HepG2 (cell line): Measurements from ENCODE around the gene AATF.

ENCODE experiments used
- POLR2A ChIP-seq, 2 experiments: IDR thresholded peaks; 2 replicates each; pipeline ENCODE4 v1.6.1; 2011; ENCODE audit warnings: low read depth in 2 of 2, low read length in 2 of 2, mild to moderate bottlenecking in 1 of 2, moderate library complexity in 1 of 2; ENCODE audit not compliant: insufficient read depth in 1 of 2
- POLR2AphosphoS5 ChIP-seq: IDR thresholded peaks from 2 replicates; pipeline ENCODE4 v1.6.1; 2012; ENCODE audit warnings: low read depth, low read length
- ZBTB7A ChIP-seq: sonication (generic); formaldehyde crosslinking; IDR thresholded peaks from 2 replicates; pipeline ENCODE4 v1.8.0; 2022; ENCODE audit warnings: mild to moderate bottlenecking, missing genetic modification reagents
- ZFAT ChIP-seq: sonication (generic); formaldehyde crosslinking; conservative IDR thresholded peaks from 2 replicates; pipeline ENCODE4 v1.8.1; 2023; ENCODE audit warnings: missing genetic modification reagents, inconsistent platforms
- ZNF124 ChIP-seq: sonication (generic); formaldehyde crosslinking; IDR thresholded peaks from 2 replicates; pipeline ENCODE4 v1.4.0; 2020; ENCODE audit warnings: missing genetic modification reagents
- ZNF251 ChIP-seq: sonication (generic); formaldehyde crosslinking; IDR thresholded peaks from 2 replicates; pipeline ENCODE4 v1.9.0; 2021; ENCODE audit warnings: mild to moderate bottlenecking, missing genetic modification reagents
- ZNF329 ChIP-seq: sonication (generic); formaldehyde crosslinking; IDR thresholded peaks from 2 replicates; pipeline ENCODE4 v1.9.0; 2021; ENCODE audit warnings: low read depth, mild to moderate bottlenecking, missing genetic modification reagents
- TF ChIP-seq, protein P1 (sequence below): sonication (generic); formaldehyde crosslinking; IDR thresholded peaks from 2 replicates; pipeline ENCODE4 v1.5.0; 2020; ENCODE audit warnings: missing genetic modification reagents, mild to moderate bottlenecking, borderline replicate concordance
- TF ChIP-seq, protein P2 (sequence below): sonication (generic); formaldehyde crosslinking; IDR thresholded peaks from 2 replicates; pipeline ENCODE4 v1.4.0; 2020; ENCODE audit warnings: missing genetic modification reagents
- TF ChIP-seq, protein P3 (sequence below): sonication (generic); formaldehyde crosslinking; IDR thresholded peaks from 2 replicates; pipeline ENCODE4 v1.5.0; 2020; ENCODE audit warnings: missing genetic modification reagents
- TF ChIP-seq, protein P4 (sequence below): sonication (generic); formaldehyde crosslinking; IDR thresholded peaks from 2 replicates; pipeline ENCODE4 v1.5.0; 2020; ENCODE audit warnings: mild to moderate bottlenecking, missing genetic modification reagents, moderate library complexity
- TF ChIP-seq, protein P5 (sequence below): IDR thresholded peaks from 2 replicates; pipeline ENCODE4 v1.6.1; 2016; ENCODE audit warnings: mild to moderate bottlenecking
- TF ChIP-seq, protein P6 (sequence below): sonication (generic); formaldehyde crosslinking; IDR thresholded peaks from 2 replicates; pipeline ENCODE4 v1.4.0; 2020; ENCODE audit warnings: missing genetic modification reagents
- TF ChIP-seq, protein P7 (sequence below): IDR thresholded peaks from 2 replicates; pipeline ENCODE4 v1.6.1; 2016

DNA sequence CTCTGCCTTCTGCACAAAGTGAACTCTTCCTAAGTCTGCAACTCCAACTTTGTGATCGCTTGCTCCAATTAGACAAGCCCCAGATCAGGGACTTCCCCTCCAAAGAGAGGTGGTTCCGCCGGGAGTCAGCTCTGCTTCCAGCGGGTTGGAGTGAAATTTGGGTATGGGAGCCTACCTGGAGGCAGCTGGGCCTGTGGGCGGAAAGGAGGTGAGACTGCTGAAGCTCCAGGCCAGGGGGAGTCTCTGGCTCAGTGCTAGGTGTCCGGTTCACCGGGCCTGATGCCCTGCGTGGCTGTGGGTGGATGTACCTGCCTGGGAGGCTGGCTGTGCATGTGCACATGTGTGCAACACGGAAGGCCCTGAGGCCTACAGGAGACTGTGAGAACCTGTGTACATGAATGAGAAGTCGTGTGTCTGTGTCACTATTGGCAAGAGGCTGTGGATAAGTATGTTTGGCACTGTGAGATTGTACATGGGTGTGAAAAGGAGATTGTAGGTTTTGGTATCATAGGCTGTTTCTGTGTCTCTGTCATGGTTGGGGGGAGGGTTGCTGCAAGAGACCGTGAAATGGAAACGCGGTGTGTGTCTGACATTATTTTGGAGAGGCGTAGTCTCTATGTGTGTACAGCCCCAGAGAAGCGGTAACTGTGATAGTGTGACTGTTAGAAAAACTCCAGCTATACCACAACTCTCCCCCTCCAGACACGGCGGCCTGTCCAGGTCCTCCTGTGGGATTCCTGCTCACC, 7.3 kb upstream of the AATF start:
- TF ChIP-seq ZBTB7A (CRISPR knock-in tag), result no peak
- TF ChIP-seq, protein P1, sequence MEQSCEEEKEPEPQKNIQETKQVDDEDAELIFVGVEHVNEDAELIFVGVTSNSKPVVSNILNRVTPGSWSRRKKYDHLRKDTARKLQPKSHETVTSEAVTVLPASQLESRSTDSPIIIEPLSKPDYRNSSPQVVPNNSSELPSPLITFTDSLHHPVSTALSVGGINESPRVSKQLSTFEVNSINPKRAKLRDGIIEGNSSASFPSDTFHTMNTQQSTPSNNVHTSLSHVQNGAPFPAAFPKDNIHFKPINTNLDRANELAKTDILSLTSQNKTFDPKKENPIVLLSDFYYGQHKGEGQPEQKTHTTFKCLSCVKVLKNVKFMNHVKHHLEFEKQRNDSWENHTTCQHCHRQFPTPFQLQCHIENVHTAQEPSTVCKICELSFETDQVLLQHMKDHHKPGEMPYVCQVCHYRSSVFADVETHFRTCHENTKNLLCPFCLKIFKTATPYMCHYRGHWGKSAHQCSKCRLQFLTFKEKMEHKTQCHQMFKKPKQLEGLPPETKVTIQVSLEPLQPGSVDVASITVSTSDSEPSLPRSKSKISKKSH, result no peak
- TF ChIP-seq, protein P2, sequence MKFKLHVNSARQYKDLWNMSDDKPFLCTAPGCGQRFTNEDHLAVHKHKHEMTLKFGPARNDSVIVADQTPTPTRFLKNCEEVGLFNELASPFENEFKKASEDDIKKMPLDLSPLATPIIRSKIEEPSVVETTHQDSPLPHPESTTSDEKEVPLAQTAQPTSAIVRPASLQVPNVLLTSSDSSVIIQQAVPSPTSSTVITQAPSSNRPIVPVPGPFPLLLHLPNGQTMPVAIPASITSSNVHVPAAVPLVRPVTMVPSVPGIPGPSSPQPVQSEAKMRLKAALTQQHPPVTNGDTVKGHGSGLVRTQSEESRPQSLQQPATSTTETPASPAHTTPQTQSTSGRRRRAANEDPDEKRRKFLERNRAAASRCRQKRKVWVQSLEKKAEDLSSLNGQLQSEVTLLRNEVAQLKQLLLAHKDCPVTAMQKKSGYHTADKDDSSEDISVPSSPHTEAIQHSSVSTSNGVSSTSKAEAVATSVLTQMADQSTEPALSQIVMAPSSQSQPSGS (CRISPR knock-in tag), result no peak
- TF ChIP-seq, protein P3, sequence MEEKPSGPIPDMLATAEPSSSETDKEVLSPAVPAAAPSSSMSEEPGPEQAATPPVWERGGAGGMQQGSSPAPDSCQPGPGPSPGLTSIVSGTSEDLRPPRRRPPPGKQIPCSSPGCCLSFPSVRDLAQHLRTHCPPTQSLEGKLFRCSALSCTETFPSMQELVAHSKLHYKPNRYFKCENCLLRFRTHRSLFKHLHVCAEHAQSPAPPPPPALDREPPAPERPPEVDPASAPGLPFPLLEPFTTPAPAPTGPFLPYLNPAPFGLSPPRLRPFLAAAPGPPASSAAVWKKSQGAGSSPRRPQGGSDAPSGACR (CRISPR knock-in tag), result no peak
- TF ChIP-seq, protein P4, sequence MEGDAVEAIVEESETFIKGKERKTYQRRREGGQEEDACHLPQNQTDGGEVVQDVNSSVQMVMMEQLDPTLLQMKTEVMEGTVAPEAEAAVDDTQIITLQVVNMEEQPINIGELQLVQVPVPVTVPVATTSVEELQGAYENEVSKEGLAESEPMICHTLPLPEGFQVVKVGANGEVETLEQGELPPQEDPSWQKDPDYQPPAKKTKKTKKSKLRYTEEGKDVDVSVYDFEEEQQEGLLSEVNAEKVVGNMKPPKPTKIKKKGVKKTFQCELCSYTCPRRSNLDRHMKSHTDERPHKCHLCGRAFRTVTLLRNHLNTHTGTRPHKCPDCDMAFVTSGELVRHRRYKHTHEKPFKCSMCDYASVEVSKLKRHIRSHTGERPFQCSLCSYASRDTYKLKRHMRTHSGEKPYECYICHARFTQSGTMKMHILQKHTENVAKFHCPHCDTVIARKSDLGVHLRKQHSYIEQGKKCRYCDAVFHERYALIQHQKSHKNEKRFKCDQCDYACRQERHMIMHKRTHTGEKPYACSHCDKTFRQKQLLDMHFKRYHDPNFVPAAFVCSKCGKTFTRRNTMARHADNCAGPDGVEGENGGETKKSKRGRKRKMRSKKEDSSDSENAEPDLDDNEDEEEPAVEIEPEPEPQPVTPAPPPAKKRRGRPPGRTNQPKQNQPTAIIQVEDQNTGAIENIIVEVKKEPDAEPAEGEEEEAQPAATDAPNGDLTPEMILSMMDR (CRISPR knock-in tag), result no peak
- TF ChIP-seq ZNF329, result no peak
- TF ChIP-seq, protein P5, sequence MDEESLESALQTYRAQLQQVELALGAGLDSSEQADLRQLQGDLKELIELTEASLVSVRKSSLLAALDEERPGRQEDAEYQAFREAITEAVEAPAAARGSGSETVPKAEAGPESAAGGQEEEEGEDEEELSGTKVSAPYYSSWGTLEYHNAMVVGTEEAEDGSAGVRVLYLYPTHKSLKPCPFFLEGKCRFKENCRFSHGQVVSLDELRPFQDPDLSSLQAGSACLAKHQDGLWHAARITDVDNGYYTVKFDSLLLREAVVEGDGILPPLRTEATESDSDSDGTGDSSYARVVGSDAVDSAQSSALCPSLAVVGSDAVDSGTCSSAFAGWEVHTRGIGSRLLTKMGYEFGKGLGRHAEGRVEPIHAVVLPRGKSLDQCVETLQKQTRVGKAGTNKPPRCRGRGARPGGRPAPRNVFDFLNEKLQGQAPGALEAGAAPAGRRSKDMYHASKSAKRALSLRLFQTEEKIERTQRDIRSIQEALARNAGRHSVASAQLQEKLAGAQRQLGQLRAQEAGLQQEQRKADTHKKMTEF (CRISPR knock-in tag), result no peak
- no peak for TF ChIP-seq POLR2A (IDR thresholded peaks at IDR 0.05; ENCODE audit: insufficient read depth in 1 of 2, low read depth in 2 of 2, low read length in 2 of 2)
- TF ChIP-seq ZFAT (CRISPR knock-in tag), result no peak
- TF ChIP-seq ZNF251 (CRISPR knock-in tag), result no peak
- TF ChIP-seq, protein P6, sequence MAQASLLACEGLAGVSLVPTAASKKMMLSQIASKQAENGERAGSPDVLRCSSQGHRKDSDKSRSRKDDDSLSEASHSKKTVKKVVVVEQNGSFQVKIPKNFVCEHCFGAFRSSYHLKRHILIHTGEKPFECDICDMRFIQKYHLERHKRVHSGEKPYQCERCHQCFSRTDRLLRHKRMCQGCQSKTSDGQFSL (CRISPR knock-in tag), result no peak
- no peak for TF ChIP-seq ZNF124 (CRISPR knock-in tag)
- no peak for TF ChIP-seq POLR2AphosphoS5
- TF ChIP-seq, protein P7, sequence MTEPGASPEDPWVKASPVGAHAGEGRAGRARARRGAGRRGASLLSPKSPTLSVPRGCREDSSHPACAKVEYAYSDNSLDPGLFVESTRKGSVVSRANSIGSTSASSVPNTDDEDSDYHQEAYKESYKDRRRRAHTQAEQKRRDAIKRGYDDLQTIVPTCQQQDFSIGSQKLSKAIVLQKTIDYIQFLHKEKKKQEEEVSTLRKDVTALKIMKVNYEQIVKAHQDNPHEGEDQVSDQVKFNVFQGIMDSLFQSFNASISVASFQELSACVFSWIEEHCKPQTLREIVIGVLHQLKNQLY, result no peak
